Measurements from ENCODE around the gene CSGALNACT2. TPM values are rescaled to one million over a fixed set of nuclear protein-coding genes. Genes with fewer than 3 reads are reported as not detected.

The CSGALNACT2 gene
- total RNA-seq, 1 experiment from 2014 or later: 22.3 TPM

DNA sequence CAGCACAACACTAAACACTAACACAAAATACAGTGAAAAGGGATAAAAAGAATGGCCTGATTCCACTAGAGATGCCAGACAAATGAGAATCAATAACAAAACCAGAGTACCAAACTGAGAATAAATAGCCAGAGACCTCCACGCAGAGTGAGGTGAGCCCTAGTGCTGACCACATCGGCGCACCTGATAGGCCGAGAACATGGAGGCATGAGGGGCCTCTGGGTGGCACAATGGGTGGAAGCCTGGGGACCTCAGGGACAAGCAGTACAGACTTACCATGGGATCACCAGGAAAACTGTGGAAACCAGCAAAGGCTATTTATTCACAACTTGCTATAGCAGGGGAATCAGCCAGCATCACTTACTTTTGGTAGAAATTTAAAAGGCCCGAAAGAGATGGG, 1.8 kb upstream of the CSGALNACT2 start:
- POLR2A ChIA-PET: no interaction called here
- H3K9me3 ChIP-seq (ENCODE audit: control insufficient read depth, insufficient read depth, low read depth, low read length): no peaks in the 10 kb centered on the region
- no peak for TF ChIP-seq TCF7L2 (IDR thresholded peaks at IDR 0.05; ENCODE audit: low read depth, low read length)
- TF ChIP-seq POLR2AphosphoS5 (IDR thresholded peaks at IDR 0.05; ENCODE audit: low read depth, low read length): no peak
- TF ChIP-seq, protein P1, sequence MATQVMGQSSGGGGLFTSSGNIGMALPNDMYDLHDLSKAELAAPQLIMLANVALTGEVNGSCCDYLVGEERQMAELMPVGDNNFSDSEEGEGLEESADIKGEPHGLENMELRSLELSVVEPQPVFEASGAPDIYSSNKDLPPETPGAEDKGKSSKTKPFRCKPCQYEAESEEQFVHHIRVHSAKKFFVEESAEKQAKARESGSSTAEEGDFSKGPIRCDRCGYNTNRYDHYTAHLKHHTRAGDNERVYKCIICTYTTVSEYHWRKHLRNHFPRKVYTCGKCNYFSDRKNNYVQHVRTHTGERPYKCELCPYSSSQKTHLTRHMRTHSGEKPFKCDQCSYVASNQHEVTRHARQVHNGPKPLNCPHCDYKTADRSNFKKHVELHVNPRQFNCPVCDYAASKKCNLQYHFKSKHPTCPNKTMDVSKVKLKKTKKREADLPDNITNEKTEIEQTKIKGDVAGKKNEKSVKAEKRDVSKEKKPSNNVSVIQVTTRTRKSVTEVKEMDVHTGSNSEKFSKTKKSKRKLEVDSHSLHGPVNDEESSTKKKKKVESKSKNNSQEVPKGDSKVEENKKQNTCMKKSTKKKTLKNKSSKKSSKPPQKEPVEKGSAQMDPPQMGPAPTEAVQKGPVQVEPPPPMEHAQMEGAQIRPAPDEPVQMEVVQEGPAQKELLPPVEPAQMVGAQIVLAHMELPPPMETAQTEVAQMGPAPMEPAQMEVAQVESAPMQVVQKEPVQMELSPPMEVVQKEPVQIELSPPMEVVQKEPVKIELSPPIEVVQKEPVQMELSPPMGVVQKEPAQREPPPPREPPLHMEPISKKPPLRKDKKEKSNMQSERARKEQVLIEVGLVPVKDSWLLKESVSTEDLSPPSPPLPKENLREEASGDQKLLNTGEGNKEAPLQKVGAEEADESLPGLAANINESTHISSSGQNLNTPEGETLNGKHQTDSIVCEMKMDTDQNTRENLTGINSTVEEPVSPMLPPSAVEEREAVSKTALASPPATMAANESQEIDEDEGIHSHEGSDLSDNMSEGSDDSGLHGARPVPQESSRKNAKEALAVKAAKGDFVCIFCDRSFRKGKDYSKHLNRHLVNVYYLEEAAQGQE (IDR thresholded peaks at IDR 0.05; ENCODE audit: insufficient read depth in 1 of 2, low read depth in 2 of 2, low read length in 1 of 2): no peak
- TF ChIP-seq, protein P2, sequence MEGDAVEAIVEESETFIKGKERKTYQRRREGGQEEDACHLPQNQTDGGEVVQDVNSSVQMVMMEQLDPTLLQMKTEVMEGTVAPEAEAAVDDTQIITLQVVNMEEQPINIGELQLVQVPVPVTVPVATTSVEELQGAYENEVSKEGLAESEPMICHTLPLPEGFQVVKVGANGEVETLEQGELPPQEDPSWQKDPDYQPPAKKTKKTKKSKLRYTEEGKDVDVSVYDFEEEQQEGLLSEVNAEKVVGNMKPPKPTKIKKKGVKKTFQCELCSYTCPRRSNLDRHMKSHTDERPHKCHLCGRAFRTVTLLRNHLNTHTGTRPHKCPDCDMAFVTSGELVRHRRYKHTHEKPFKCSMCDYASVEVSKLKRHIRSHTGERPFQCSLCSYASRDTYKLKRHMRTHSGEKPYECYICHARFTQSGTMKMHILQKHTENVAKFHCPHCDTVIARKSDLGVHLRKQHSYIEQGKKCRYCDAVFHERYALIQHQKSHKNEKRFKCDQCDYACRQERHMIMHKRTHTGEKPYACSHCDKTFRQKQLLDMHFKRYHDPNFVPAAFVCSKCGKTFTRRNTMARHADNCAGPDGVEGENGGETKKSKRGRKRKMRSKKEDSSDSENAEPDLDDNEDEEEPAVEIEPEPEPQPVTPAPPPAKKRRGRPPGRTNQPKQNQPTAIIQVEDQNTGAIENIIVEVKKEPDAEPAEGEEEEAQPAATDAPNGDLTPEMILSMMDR (IDR thresholded peaks at IDR 0.05): no peak
- TF ChIP-seq SIN3A (IDR thresholded peaks at IDR 0.05; ENCODE audit: borderline replicate concordance, insufficient read depth, low read depth, low read length): no peak
- H3K4me1 ChIP-seq (ENCODE audit: control insufficient read depth, insufficient read depth, low read length): peaks cover 20% of the 10 kb centered on the region
- no peaks in the 10 kb centered on the region for H3K36me3 ChIP-seq (ENCODE audit: control insufficient read depth, insufficient read depth, low read length)
- no peak overlapping the region for H3K27ac ChIP-seq (ENCODE audit: low read length)
- intact Hi-C loops (cut with micrococcal nuclease; ENCODE audit: unreplicated experiment): no loop called here
- in situ Hi-C loops (cut with HindIII; ENCODE audit: low pct_unique_long_range_greater_than_20kb, low sequenced_read_pairs): no loop called here
- BruUV-seq (replicated peaks): no TSS peak
- DNase-seq (ENCODE audit: low read depth, low spot score): no peak
- CTCF ChIA-PET: no interaction called here
- no peaks in the 10 kb centered on the region for H3K27me3 ChIP-seq (ENCODE audit: control insufficient read depth, insufficient read depth, low read length)
- no peak for ATAC-seq
- no peak overlapping the region for H3K4me3 ChIP-seq (ENCODE audit: low read depth in 2 of 2, low read length in 2 of 2)

DNA sequence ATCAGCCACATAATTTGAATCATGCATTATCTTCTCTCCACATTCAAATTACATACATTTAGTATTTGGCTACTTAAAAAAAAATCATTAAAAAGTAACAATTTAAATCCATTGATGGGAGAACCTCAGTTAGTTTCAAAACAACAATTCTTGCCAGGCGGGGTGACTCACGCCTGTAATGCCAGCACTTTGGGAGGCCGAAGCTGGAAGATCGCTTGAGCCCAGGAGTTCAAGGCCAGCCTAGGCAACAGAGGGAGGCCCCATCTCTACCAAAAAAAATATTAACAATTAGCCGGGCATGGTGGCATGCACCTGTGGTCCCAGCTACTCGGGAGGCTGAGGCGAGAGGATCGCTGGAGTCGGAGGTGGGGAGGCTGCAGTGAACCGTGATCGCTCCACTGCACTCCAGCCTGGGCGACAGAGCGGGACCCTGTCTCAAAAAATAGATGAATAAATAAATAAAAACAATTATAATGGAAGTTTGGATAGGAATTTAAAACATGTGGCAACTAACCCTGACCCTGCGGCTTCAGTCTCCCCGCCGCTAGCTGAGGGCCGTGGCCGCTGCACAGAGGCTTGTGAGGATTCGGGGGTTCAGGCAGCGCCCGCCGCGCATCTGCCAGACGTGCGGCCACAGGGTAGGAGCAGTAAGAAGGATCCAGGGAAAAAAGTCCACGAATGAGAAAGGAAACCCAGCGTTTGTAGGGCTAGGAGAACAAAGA, 1.1 kb upstream of the CSGALNACT2 start:
- ChIA-PET POLR2A (no interaction called here), CTCF (no interaction called here)
- H3K36me3 ChIP-seq (ENCODE audit: control insufficient read depth, insufficient read depth, low read length): no peaks in the 10 kb centered on the region
- H3K27me3 ChIP-seq (ENCODE audit: control insufficient read depth, insufficient read depth, low read length): no peaks in the 10 kb centered on the region
- BruUV-seq (replicated peaks): no TSS peak
- H3K4me3 ChIP-seq (ENCODE audit: low read depth in 2 of 2, low read length in 2 of 2): peak overlapping the region; percentile 69 to 96
- DNase-seq (ENCODE audit: low read depth, low spot score): no peak
- no peaks in the 10 kb centered on the region for H3K9me3 ChIP-seq (ENCODE audit: control insufficient read depth, insufficient read depth, low read depth, low read length)
- H3K27ac ChIP-seq (ENCODE audit: low read length): peak overlapping the region; percentile 92
- ATAC-seq: peak; percentile 6; the same call in 1 of the 2 replicates
- in situ Hi-C loops (cut with HindIII; ENCODE audit: low pct_unique_long_range_greater_than_20kb, low sequenced_read_pairs): no loop called here
- intact Hi-C loops (cut with micrococcal nuclease; ENCODE audit: unreplicated experiment): no loop called here
- TF ChIP-seq SIN3A (IDR thresholded peaks at IDR 0.05; ENCODE audit: borderline replicate concordance, insufficient read depth, low read depth, low read length): peak; percentile 31; the same call in 1 of the 2 replicates
- TF ChIP-seq, protein P2 (IDR thresholded peaks at IDR 0.05): no peak
- H3K4me1 ChIP-seq (ENCODE audit: control insufficient read depth, insufficient read depth, low read length): peaks cover 25% of the 10 kb centered on the region

All from Panc1 (cell line).